Measurements from ENCODE around the gene CALCOCO2.
"Not testable (repeated sequence)": the region's sequence is repeated elsewhere in the genome, so short reads cannot be mapped to it uniquely, and the experiment has no call there.

Gene CALCOCO2, protein sequence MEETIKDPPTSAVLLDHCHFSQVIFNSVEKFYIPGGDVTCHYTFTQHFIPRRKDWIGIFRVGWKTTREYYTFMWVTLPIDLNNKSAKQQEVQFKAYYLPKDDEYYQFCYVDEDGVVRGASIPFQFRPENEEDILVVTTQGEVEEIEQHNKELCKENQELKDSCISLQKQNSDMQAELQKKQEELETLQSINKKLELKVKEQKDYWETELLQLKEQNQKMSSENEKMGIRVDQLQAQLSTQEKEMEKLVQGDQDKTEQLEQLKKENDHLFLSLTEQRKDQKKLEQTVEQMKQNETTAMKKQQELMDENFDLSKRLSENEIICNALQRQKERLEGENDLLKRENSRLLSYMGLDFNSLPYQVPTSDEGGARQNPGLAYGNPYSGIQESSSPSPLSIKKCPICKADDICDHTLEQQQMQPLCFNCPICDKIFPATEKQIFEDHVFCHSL

DNA sequence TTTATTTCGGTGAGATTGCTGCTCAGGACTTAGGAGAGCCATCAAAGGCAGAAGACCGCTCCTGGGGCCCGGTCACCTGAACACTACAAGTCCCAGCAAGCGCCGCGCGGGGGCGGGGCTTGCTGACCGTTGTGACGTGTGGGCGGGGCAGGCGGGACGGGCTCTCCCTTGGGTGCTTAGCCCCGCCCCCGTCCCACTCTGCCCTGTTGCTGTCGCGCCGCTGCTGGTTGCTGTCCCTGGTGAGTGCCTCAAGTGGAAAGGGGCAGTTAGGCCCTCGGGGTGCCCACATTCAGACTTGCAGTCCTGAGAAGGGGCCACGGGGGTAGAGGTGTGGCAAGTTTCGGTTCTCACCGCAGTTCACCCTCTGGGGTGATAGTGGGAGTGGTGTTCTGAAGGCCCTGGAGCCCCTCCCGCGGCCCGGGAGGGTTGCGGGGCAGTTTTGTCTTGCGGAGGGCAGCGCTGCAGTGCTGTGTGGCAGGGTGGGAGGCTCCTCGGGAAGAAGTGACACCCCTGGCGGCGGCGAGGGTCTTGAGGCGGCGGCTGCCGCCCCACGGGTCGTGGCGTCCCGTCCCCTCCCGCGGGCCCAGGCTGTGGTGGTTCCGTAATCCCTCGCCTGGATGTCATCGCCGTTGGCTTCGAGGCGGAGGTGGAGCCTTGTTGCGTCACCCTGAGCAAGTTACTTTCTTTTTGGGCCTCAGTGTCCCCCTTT is at the start of gene CALCOCO2:
CALCOCO2 (plus strand) TSS at position 196 of the 709 bp plus-strand sequence. CDS start 10,673 bp downstream, outside the sequence.
- peak; percentile 99 for DNase-seq (ENCODE audit: low spot score)

DNA sequence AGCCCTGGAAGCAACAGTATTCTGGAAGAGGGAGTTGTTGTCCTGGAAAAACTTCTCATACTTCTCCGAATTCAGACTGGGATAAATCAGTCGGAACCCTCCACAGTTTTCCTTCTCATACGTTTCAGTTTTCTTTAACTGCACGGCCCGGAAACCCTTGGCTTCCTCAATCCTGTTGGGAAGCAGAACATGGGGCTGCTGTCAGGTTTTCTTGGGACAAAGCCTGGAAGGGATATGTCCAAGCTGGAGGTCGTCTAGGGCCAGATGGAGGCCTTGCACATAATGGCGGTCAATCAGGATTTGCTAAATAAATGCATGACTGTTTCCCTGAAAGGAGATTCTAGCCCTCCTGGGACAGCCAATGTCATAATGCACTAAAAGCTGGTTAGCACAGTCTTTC is 43.0 kb upstream of the CALCOCO2 start:
- DNase-seq (ENCODE audit: low spot score): no peak

DNA sequence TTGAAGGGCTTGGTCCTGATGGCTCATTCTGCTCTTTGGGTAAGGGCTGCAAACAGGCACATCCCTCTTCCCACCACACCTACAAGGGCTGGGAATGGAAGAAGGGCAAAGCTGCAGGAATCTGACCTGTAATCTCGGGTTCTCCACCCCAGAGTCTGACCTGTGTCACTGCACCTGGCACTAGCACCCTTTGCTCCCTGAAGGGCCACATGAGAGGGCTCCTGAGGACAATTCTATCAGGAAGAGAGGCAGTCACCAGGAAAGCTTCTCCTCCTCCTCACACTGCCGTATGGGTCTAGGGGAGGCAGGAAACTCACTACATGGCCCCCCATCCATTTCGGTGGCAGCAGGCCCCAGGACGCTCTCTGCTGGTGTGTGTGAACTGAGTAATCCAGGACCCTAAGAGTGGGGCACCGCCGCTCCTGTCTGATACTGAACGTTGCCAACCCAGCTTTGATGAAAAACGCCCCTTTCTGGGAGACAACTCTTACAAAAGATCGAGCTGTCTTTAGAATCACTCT is 40.2 kb upstream of the CALCOCO2 start:
- DNase-seq (ENCODE audit: low spot score): no peak

DNA sequence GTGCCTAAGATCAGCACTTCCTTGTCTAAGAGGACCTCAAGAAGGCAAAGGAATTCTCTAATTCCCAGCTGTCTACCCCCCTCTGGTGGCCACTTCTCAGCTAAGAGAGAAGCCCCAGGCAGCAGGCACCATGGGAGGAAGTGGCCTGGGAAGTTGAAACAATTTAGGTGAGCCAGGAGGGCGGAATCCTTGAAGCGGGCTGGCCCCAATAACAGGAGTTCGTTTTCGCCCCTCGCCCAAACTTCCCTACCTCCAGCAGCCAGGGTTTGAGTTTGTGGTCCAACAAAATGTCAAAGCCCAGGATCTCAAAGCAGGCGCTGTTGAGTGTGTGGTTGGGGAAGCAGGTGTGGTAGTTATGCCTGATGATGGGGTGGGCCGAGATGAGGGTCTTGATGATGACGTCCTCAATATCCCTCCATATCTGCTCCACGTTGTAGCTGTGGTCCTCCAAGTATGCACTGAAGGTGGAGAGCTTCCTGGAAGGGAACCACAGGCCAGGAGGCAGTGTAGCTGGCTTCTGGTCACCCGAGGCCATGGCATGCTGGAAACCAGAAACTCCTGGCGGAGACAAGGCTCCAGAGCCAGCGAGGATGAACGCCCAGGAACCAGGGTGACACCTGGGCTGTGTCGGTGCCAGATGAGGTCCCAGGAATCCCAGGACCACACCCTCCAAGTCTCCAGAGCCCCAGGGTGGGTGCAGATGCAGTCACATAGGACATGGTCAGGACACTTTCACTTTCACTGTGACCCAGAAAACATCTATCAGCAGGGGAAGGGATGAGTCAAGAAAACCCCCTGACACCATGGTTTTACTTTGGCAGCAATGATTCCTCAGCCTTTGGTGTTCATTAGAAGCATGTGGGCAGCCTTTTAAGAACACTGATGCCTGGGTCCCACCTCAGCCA is 39.5 kb upstream of the CALCOCO2 start:
- peak; percentile 82 for DNase-seq (ENCODE audit: low spot score)

DNA sequence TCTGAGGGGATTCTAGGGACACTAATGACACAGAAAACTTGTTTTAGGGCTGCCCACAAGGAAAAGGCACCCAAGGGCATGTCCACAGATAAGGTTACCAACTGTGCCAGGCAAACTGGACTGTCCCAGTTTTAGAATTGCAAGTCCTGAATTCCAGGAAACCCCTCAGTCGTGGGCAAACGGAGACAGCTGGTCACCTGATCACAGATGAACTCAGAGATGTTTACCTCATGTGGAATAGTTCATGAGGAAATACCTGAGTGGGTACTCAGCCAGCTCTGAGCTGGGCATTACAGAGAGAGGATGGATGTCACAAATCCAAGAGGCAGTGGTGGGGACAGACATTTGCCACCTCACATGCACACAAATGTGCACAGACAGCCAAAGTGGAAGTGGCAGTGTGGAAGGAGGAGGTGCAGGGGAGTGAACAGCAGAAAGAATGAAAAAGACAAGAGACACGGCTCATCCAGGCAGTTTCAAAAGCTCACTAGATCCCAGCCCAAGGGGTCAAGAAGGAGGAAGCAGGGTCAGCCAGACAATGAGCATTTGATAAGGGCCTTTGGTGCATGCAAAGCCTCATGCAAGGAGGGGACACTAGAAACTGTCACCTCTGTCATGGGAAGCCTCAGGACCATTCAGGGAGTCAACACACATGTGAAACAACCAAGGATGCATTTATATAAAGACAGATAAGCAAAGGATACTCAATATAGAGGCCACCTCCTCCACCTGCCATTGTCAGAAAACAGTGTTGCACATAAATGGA is 38.6 kb upstream of the CALCOCO2 start:
- DNase-seq (ENCODE audit: low spot score): no peak

DNA sequence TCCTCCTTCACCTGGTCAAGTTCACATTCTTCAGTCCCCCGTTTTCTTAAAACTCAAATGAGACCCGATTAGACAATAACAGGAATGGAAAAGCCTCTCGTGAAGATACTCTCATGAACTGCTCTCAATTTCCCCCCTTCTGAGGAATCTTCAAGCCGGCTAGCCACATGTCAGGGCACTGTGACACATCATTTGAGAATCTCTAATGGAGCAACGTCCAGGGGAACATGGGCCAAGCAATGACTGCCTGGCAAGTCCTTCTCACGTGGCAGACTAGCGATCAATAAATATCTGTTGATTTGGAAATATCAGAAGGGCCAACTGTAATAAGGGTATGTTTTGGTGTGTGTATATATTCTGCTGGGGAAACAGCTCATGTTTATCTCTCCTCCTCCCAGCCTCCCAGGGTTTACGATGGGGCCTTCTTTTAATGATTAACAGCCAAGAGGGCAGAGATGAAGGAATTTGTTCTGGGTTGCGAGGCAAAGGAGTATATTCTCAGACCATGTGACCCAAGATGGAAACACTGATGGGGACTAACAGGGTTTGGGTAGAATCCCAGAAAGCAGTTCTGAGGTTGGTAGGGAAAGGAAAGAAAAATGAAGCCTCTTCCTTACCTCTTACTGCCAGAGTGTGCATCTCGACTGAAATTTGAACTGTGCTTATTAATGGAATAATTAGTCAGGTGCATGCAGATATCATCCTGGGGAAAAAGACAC is 35.2 kb upstream of the CALCOCO2 start:
- no peak for DNase-seq (ENCODE audit: low spot score)

DNA sequence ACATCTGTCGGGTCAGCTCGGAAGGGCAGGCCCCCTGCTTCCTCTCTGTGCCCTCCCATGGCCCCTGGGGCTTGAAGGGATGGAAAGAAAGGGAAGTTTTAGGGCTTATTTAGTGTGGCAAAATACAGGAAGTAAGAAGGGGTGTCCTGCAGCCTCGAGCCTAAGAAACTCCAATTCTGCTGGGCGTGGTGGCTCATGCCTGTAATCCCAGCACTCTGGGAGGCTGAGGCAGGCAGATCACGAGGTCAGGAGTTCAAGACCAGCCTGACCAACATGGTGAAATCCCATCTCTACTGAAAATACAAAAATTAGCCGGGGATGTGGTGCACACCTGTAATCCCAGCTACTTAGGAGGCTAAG is 34.7 kb upstream of the CALCOCO2 start:
- not testable (repeated sequence) for DNase-seq (ENCODE audit: low spot score)

DNA sequence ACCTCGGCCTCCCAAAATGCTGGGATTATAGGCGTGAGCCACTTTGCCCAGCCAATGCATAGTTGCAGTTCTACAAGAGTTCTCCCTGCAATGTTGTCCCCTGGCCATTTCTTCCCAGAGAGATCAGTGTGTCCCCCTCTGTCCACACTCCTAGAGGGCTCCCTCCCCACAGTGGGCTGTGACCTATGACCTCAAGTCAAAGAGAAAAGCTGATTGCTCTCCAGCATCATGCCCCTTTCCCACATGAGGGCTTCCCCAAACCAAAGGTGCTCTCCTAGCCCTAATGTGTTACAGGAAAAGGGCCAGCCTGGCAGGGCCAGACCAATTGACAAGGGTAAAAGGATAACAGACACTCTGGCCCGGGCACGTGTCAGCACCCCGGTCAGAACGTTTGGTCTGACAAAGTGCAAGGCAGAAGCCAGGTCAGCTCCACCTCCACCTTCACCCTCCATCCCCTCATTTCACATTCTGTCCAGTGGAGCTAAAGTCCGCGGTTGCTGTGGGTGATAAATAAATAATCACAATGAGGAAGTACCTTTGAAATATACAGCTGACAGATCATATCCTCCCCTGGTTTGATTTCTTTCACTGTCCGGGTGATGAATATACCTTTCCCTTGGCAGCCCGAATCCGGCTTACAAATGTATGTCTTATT is 31.6 kb upstream of the CALCOCO2 start:
- DNase-seq (ENCODE audit: low spot score): no peak

DNA sequence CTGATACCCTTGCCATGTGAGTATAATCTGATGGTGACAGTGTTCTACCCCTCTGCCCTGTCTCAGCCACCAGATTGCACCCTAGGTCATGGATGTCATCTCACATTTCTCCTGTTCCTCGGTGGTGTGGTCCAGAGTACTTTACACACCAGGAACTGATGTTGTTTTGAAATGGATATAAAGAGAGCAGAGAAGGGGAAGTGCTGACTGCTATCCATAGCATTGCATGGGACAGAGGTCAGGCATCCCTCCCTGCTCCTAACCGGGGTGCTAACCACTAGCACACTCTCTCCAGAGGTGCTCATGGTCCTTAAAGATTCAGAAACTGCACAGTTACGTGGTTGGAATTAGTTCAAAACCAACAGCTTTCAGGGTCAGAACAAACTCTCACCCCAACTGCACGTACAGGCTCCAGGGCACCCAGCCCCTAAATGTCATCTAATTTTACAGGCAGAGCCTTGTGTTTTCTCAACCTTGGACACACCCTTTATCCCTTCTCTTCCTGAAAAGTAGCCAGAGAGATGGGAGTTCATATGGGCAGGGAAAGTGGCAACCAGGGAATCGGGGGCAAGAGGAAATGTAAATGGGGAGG is 30.1 kb upstream of the CALCOCO2 start:
- DNase-seq (ENCODE audit: low spot score): no peak

DNA sequence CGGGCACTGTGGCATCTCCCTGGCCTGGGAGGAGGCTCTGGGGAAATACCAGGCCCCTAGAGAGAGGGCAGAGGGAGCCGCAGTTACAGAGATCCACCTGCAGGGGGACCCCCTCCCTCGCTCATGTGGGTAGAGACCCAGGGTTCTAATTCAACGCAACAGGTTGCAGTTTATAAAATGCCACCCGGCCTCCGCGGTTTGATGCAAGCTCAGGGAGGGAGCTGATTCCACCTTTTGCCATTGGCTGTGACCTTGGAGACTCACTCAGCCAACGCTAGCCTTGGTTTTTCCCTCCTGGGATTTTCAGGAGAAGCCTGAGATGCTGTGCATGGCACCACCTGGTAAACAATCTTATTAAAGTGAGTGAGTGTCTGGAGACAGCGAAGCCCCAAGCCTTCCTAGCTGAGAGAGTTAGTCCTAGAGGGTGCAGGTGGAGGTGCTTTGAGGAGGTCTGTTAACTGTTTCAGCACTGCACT is 25.9 kb upstream of the CALCOCO2 start:
- DNase-seq (ENCODE audit: low spot score): peak; percentile 92

DNA sequence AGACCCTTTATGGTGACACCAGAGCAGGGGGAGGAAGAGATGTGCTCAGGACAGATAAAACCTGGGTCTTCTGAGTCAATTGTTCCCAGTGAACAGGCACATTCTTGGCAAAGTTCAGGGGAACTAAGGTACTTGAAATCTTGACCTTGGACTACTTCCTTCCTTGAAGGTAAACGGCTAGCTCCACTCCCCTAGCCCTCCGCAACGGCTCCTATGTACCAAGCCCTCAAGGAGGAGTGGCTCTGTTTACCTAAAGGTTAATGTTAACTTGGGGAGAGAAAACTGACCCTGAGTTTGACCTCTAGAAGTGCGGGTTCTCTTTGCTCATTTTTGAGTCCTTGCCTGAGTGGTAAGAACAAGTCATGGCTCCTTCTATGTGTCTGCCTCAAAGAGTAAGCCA is 21.7 kb upstream of the CALCOCO2 start:
- no peak for DNase-seq (ENCODE audit: low spot score)

DNA sequence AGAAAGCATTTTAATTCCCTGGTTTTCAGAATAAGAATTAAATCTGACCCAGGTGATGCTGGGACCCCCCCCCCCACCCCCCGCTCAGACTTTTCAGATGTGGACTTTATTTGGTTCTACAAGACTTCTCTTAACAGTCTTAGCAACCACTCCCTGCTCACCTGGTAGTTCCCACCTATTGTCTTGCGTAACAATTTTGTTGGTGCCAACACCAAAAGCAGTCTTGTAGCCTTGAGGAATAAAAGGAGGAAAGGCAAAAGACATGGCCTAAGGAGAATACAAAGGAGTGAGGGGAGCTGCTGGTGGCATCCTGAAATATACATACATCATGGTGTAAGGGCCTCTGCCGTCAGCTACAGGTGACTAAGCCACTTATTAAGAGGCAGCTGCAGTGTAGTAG is 18.8 kb upstream of the CALCOCO2 start:
- DNase-seq (ENCODE audit: low spot score): no peak

DNA sequence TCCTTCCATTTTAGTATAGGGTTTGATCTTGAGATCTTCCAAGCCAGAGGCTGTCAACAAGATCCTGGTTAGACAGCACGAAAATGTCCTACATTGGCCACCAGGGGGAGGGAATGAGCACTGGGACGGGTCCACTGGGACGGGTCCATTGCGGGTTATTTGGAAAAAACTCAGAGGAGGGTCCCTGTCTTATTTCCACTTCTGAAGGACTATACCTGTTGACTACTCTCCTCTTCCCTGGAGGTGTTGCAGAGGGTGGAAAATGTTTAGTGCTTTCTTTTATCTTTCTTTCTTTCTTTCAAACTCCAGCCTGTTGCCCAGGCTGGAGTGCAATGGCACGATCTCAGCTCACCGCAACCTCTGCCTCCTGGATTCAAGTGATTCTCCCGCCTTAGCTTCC is 16.3 kb upstream of the CALCOCO2 start:
- peak; percentile 86 for DNase-seq (ENCODE audit: low spot score)

DNA sequence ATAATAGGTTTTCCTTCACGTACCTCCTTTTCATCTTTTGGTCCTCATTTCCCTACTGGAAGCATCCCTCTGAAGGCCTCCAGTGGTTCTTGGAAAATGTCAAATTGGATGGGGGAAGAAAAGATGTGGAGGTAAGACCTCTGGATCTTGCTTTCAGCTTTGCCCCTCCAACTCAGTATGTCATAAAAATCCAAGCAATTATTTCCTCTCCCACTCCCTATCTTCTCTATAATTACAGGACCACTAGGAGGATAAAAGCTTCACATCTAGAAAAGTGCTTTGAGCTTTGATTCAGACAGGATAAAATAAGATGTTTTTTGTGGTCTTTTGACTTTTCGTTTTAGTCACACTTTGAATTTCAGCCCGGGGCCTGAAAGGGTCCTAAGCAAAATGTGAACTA is 15.5 kb upstream of the CALCOCO2 start:
- DNase-seq (ENCODE audit: low spot score): no peak

DNA sequence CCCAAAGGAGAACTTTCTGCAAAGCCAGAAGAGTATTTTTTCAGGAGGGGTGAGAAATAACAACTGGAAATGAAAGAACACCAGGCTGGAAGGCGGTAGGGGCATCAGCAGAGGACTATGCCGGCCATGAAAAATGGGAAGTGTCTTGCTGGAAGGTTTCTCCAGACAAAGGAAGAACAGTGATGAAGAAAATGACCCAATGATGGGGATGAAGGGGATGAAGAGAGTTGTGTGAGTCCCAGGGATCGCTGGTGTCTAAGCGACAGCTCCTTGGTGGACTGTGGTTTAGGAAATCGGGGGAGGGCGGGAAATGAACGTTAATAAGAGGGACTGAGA is 14.4 kb upstream of the CALCOCO2 start:
- no peak for DNase-seq (ENCODE audit: low spot score)

DNA sequence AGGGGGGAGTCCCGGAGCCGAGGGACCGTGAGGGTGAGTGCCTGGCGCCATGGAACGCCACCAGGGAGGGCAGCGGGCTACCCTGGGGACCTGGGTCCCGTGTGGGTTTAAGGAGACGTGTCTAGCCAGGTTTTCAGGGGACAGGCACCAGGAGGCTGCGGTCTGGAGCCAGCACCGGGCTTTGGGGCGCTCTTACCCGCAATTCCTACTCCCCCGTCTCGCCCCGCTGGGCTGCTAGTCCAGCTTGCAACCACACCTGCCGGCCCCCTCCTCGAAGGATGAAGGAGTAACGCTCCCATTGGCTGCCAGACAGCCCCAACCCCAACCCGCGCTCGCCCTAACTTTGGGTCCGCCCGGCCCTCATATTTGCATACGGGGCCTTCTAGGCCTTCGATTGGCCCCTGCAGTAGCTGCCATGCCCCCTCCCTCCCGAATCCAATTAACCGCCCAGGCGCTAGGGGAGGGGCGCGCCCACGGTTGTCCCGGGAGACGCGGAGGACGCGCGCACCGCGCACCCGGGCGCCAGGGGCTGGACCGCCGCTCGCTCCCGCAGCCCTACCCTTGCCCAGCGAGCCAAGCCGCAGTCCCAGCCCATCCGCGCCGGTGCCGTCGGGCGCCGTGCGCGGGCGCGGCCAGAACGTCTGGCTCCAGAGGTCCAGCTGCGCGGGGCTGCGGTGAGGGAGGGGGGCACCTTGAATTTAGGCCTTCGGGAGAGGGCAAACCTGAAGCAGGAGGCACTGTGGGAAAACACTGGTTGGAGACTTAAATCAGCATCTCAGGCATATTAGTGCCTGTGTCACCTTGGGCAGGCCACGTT is 13.9 kb upstream of the CALCOCO2 start, which contains the start of gene TTLL6:
TTLL6 (minus strand) TSS at position 456 of the 817 bp plus-strand sequence; CDS start at position 299, 157 bp downstream.
- DNase-seq (ENCODE audit: low spot score): peak; percentile 100

DNA sequence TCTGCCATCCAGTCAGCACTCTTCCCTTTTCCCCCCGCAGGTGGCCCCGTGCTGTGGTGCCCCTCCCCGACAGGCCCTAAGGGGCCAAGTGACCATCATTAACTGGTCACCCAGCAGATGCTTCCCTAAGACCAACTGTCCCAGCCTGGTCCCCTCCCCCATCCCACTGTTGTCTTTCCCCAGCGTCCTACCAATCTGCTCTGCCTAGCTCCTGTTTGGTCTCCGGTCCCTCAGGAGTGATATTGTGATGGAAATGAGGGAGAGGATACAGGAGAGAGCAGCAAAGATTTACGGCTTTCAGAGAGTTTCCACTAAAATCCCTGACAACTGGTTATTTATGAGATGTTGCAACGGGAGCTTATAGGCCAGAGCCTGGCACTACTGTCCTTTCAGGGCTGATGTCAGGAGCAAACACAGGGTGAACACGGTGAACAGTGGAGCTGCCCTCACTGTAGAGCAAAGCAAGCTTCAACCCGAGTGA is 12.4 kb upstream of the CALCOCO2 start:
- no peak for DNase-seq (ENCODE audit: low spot score)

DNA sequence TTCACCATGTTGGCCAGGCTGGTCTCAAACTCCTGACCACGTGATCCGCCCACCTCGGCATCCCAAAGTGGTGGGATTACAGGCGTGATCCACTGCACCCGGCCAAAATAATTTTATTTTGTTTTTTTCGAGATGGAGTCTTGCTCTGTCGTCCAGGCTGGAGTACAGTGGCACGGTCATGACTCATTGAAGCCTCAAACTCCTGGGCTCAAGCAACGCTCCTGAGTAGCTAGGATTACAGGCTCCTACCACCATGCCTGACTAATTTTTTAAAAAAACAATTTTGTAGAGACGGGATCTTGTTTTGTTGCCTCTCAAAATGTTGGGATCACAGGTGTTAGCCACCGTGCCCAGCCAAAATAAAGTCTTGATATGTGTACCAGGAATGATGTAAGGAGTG is 11.4 kb upstream of the CALCOCO2 start:
- DNase-seq (ENCODE audit: low spot score): no peak

DNA sequence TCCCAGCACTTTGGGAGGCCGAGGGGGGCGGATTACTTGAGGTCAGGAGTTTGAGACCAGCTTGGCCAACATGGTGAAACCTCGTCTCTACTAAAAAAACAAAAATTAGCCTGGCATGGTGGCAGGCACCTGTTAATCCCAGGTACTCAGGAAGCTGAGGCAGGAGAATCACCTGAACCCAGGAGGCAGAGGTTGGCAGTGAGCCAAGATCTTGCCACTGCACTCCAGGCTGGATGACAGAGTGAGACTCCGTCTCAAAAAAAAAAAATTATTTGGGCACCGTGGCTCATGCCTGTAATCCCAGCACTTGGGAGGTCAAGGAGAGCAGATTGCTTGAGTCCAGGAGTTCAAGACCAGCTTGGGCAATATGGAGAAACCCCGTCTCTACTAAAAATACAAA is 9.9 kb upstream of the CALCOCO2 start:
- DNase-seq (ENCODE audit: low spot score): not testable (repeated sequence)

All from D341Med (cell line).